IMR-90 (cell line): Measurements from ENCODE around the gene RAB11FIP4. TPM values are rescaled to one million over a fixed set of nuclear protein-coding genes. Genes with fewer than 3 reads are reported as not detected.
A peak's percentile ranks its signal among the peaks of the same experiment; 100 is the strongest.

Experiments
- ATAC-seq: fragments of 200-7000 bp; cut with Tn5 transposase; 2 replicates; pipeline ENCODE4 v1.9.1; 2020; ENCODE audit warnings: low read depth, mild to moderate bottlenecking, moderate library complexity
- BruUV-seq: library from RNA; stranded (reverse); fragments of 400-500 nt; replicated peaks from 2 replicates; lab custom pipeline; 2021; lab: Mats Ljungman, UMichigan
- CTCF ChIA-PET: fragments of 300-600 bp; formaldehyde crosslinking; extraction: SDS; loops from one replicate; lab custom pipeline; 2021; ENCODE audit warnings: antibody characterized with exemption; lab: Yijun Ruan, JAX
- POLR2A ChIA-PET: fragments of 300-600 bp; sonication (Branson Sonifier 250); formaldehyde crosslinking; loops from one replicate; lab custom pipeline; 2022; ENCODE audit warnings: antibody characterized with exemption; ENCODE audit not compliant: unreplicated experiment; lab: Charles Lee
- DNase-seq: peaks from one replicate; pipeline ENCODE4 v3.0.0; 2013
- H2AFZ ChIP-seq: replicated peaks from 2 replicates; pipeline ENCODE3; 2013; ENCODE audit warnings: low read length, mild to moderate bottlenecking; ENCODE audit not compliant: poor library complexity
- H2AK5ac ChIP-seq: 2 replicates; pipeline ENCODE4 v1.6.1; 2013; ENCODE audit warnings: low read depth, low read length, inconsistent platforms
- H2AK9ac ChIP-seq: replicated peaks from 2 replicates; pipeline ENCODE3; 2013; ENCODE audit warnings: mild to moderate bottlenecking, low read depth, low read length, moderate library complexity; ENCODE audit not compliant: poor library complexity
- H2BK120ac ChIP-seq: 2 replicates; pipeline ENCODE4 v1.6.1; 2013; ENCODE audit warnings: low read depth, low read length, inconsistent platforms
- H2BK15ac ChIP-seq: 3 replicates; pipeline ENCODE4 v1.6.1; 2013; ENCODE audit warnings: low read depth, low read length, inconsistent platforms
- H2BK20ac ChIP-seq: 2 replicates; pipeline ENCODE4 v1.6.1; 2013; ENCODE audit warnings: low read depth, mild to moderate bottlenecking, inconsistent platforms, low read length, moderate library complexity
- H2BK5ac ChIP-seq: 2 replicates; pipeline ENCODE4 v1.6.1; 2013; ENCODE audit warnings: mild to moderate bottlenecking, low read depth, low read length, inconsistent platforms; ENCODE audit not compliant: poor library complexity, severe bottlenecking
- H3K14ac ChIP-seq: replicated peaks from 2 replicates; pipeline ENCODE4 v1.6.1; 2013; ENCODE audit warnings: low read depth, low read length, inconsistent platforms
- H3K18ac ChIP-seq: 2 replicates; pipeline ENCODE4 v1.6.1; 2013; ENCODE audit warnings: low read depth, low read length, control low read depth
- H3K23ac ChIP-seq: 2 replicates; pipeline ENCODE4 v1.6.1; 2013; ENCODE audit warnings: low read depth, low read length, inconsistent platforms
- H3K27ac ChIP-seq: 2 replicates; pipeline ENCODE4 v1.5.1; 2013; ENCODE audit warnings: mild to moderate bottlenecking, control low read depth, low read length; ENCODE audit not compliant: insufficient read depth
- H3K27me3 ChIP-seq: 2 replicates; pipeline ENCODE4 v1.6.1; 2013; ENCODE audit warnings: low read length; ENCODE audit not compliant: control insufficient read depth, insufficient read depth
- H3K36me3 ChIP-seq: 2 replicates; pipeline ENCODE4 v1.6.1; 2013; ENCODE audit warnings: low read length, mixed read lengths; ENCODE audit not compliant: control insufficient read depth, insufficient read depth
- H3K4ac ChIP-seq: 2 replicates; pipeline ENCODE4 v1.6.1; 2013; ENCODE audit warnings: low read depth, low read length, inconsistent platforms
- H3K4me1 ChIP-seq: 2 replicates; pipeline ENCODE4 v1.6.1; 2013; ENCODE audit warnings: low read length, mixed read lengths; ENCODE audit not compliant: control insufficient read depth, insufficient read depth
- H3K4me2 ChIP-seq: 2 replicates; pipeline ENCODE4 v1.6.1; 2013; ENCODE audit warnings: low read depth, mild to moderate bottlenecking, control low read depth, low read length, moderate library complexity
- H3K4me3 ChIP-seq: 2 replicates; pipeline ENCODE4 v1.5.1; 2013; ENCODE audit warnings: low read depth, mild to moderate bottlenecking, control low read depth, low read length, moderate library complexity; ENCODE audit not compliant: insufficient read depth
- H3K56ac ChIP-seq: 2 replicates; pipeline ENCODE4 v1.6.1; 2013; ENCODE audit warnings: low read length, inconsistent platforms; ENCODE audit not compliant: insufficient read depth; ENCODE audit errors: extremely low read depth
- H3K79me1 ChIP-seq, 2 experiments: 2 replicates each; pipeline ENCODE4 v1.6.1; 2013; ENCODE audit warnings: low read length in 2 of 2, inconsistent platforms in 1 of 2, low read depth in 1 of 2
- H3K9ac ChIP-seq: 2 replicates; pipeline ENCODE4 v1.6.1; 2013; ENCODE audit warnings: low read depth, low read length, control low read depth
- H3K9me1 ChIP-seq: 2 replicates; pipeline ENCODE4 v1.6.1; 2013; ENCODE audit warnings: low read length, inconsistent platforms; ENCODE audit not compliant: insufficient read depth
- H3K9me3 ChIP-seq: 2 replicates; pipeline ENCODE4 v1.6.1; 2013; ENCODE audit warnings: low read length; ENCODE audit not compliant: control insufficient read depth, insufficient read depth
- H4K20me1 ChIP-seq: 2 replicates; pipeline ENCODE4 v1.6.1; 2013; ENCODE audit warnings: low read length, inconsistent platforms; ENCODE audit not compliant: insufficient read depth
- H4K5ac ChIP-seq: 2 replicates; pipeline ENCODE4 v1.6.1; 2013; ENCODE audit warnings: mild to moderate bottlenecking, low read depth, low read length, control low read depth
- H4K8ac ChIP-seq, 2 experiments: 2 replicates each; pipeline ENCODE4 v1.6.1; 2013; ENCODE audit warnings: low read depth in 2 of 2, low read length in 2 of 2, control low read depth in 1 of 2, inconsistent platforms in 1 of 2
- H4K91ac ChIP-seq: 2 replicates; pipeline ENCODE4 v1.6.1; 2013; ENCODE audit warnings: low read depth, low read length, inconsistent platforms; ENCODE audit not compliant: insufficient read depth
- BHLHE40 ChIP-seq: fragments of 150-350 bp; IDR thresholded peaks from 2 replicates; pipeline ENCODE4 v1.6.1; 2016; ENCODE audit warnings: mild to moderate bottlenecking, low read depth, low read length
- CEBPB ChIP-seq: IDR thresholded peaks from 2 replicates; pipeline ENCODE4 v1.6.1; 2012; ENCODE audit warnings: low read depth, low read length, improper control_type of control experiment
- CHD1 ChIP-seq: IDR thresholded peaks from 2 replicates; pipeline ENCODE4 v1.6.1; 2012; ENCODE audit warnings: low read depth, low read length, improper control_type of control experiment
- FOS ChIP-seq: fragments of 150-350 bp; IDR thresholded peaks from 2 replicates; pipeline ENCODE4 v1.6.1; 2016; ENCODE audit warnings: low read depth, low read length
- MAFK ChIP-seq: IDR thresholded peaks from 2 replicates; pipeline ENCODE4 v1.6.1; 2012; ENCODE audit warnings: low read depth, low read length, improper control_type of control experiment
- MAZ ChIP-seq: IDR thresholded peaks from 2 replicates; pipeline ENCODE4 v1.6.1; 2012; ENCODE audit warnings: low read depth, mild to moderate bottlenecking, low read length, improper control_type of control experiment, moderate library complexity, borderline replicate concordance
- MXI1 ChIP-seq: IDR thresholded peaks from 2 replicates; pipeline ENCODE4 v1.6.1; 2012; ENCODE audit warnings: low read depth, mild to moderate bottlenecking, low read length, moderate library complexity, borderline replicate concordance
- NFE2L2 ChIP-seq: fragments of 150-350 bp; IDR thresholded peaks from 2 replicates; pipeline ENCODE4 v1.6.1; 2016; ENCODE audit warnings: low read depth, mild to moderate bottlenecking, low read length
- POLR2A ChIP-seq: IDR thresholded peaks from 2 replicates; pipeline ENCODE4 v1.6.1; 2012; ENCODE audit warnings: mild to moderate bottlenecking, low read depth, low read length
- RAD21 ChIP-seq: IDR thresholded peaks from 2 replicates; pipeline ENCODE4 v1.6.1; 2012; ENCODE audit warnings: low read length, improper control_type of control experiment
- RCOR1 ChIP-seq: IDR thresholded peaks from 2 replicates; pipeline ENCODE4 v1.6.1; 2012; ENCODE audit warnings: mild to moderate bottlenecking, low read length, improper control_type of control experiment; ENCODE audit not compliant: insufficient replicate concordance
- RFX5 ChIP-seq: IDR thresholded peaks from 2 replicates; pipeline ENCODE4 v1.8.0; 2012; ENCODE audit warnings: low read depth, mild to moderate bottlenecking, low read length, moderate library complexity
- SMC3 ChIP-seq: fragments of 150-350 bp; IDR thresholded peaks from 2 replicates; pipeline ENCODE4 v1.6.1; 2016; ENCODE audit warnings: low read depth, mild to moderate bottlenecking, antibody characterized with exemption, low read length, moderate library complexity
- WGBS, 2 experiments: methylation state at CpG; one replicate each; pipeline versions ENCODE4 v1.1.5 to v1.1.7; 2013; ENCODE audit warnings: missing lambda C conversion rate in 2 of 2; ENCODE audit not compliant: insufficient read length in 1 of 2; ENCODE audit errors: extremely low coverage in 2 of 2; 5-methylcytosine and 5-hydroxymethylcytosine counted together
- dilution Hi-C: fragments of 300-500 bp; cut with HindIII; formaldehyde crosslinking; loops from one replicate; pipeline ENCODE4 v1.14.3; 2018; ENCODE audit warnings: low sequenced_read_pairs; ENCODE audit not compliant: unreplicated experiment
- in situ Hi-C: fragments of 300-500 bp; cut with MboI; formaldehyde crosslinking; loops from 3 replicates; pipeline ENCODE4 v1.14.3; 2019; ENCODE audit warnings: low sequenced_read_pairs, inconsistent platforms, mixed read lengths
- intact Hi-C: fragments of 100-400 bp; cut with micrococcal nuclease; formaldehyde crosslinking; loops from 2 replicates; pipeline ENCODE4 v1.10.0; 2022
- polyA plus RNA-seq, 3 experiments: library from polyadenylated mRNA; depleted of rRNA; stranded (reverse); fragments of >200 nt; gene quantifications; 2 replicates each; pipeline ENCODE4 v1.2.3, GENCODE V29; 2012; ENCODE audit warnings: low replicate concordance in 1 of 3
- total RNA-seq: library from RNA; depleted of rRNA; stranded (reverse); fragments of >200 nt; gene quantifications from 2 replicates; pipeline ENCODE4 v1.2.3, GENCODE V29; 2012
- TF ChIP-seq, protein P1 (sequence below): conservative IDR thresholded peaks from 2 replicates; pipeline ENCODE4 v1.5.1; 2012; ENCODE audit warnings: mild to moderate bottlenecking, low read depth, low read length, improper control_type of control experiment
- TF ChIP-seq, protein P2 (sequence below): fragments of 150-350 bp; IDR thresholded peaks from 2 replicates; pipeline ENCODE4 v1.6.1; 2017; ENCODE audit warnings: mild to moderate bottlenecking, antibody characterized with exemption, low read length, low read depth
- TF ChIP-seq, protein P3 (sequence below): fragments of 150-350 bp; IDR thresholded peaks from 2 replicates; pipeline ENCODE4 v1.6.1; 2016; ENCODE audit warnings: low read depth, mild to moderate bottlenecking, low read length, moderate library complexity, borderline replicate concordance

RAB11FIP4 gene
- total and polyA plus RNA-seq, 2 of the 4 experiments (the other 2 are of a cell fraction) = 0.68 to 1.1 TPM

DNA sequence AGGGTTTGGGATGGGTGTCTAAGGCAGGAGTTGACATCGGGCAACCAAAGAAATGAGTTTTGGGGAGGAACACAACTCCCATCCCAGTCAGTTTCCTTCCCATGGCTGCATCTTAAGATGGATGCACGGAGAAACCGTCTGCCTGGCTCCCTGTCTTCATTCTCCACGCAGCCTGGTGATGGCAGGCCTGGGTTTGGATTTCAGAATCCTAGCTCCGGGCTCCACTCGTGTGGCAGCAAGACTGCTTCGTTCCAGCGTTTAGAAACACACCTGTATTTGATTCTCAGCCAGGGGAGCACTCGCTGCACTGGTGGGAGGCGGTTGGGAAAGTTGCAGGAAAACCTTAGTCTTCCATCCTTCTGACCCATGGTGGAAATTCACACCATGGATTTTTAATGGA is 141.1 kb downstream of the RAB11FIP4 start:
- CTCF ChIA-PET = interaction anchor here (4.1 kb wide), 1 partner anchor 309 kb away, joined by 21 read pairs; no protein-coding TSS in a partner anchor

More for the DNA sequence above, 141.1 kb downstream of the RAB11FIP4 start:
- Histone ChIP-seq H3K14ac (no peak overlapping the region), H2AFZ (peak overlapping the region; percentile 34), H4K5ac (no peak overlapping the region), H3K27me3 (no peaks in the 10 kb centered on the region), H2BK20ac (no peak overlapping the region), H3K4me3 (no peak overlapping the region), H4K8ac (no peak overlapping the region), H3K56ac (no peak overlapping the region), H3K36me3 (no peaks in the 10 kb centered on the region), H3K18ac (no peak overlapping the region), H2BK120ac (no peak overlapping the region), H3K9ac (no peak overlapping the region), H3K79me1 (no peaks in the 10 kb centered on the region), H3K4me1 (peaks cover 8% of the 10 kb centered on the region), H2AK5ac (no peak overlapping the region), H3K27ac (no peak overlapping the region), H4K91ac (no peak overlapping the region), H2AK9ac (no peak overlapping the region), H3K4ac (no peak overlapping the region), H3K4me2 (no peak overlapping the region), H3K9me3 (no peaks in the 10 kb centered on the region), H3K9me1 (peaks cover 4% of the 10 kb centered on the region; the same call in 1 of the 2 replicates), H4K20me1 (no peaks in the 10 kb centered on the region), H2BK15ac (no peak overlapping the region), H3K23ac (no peak overlapping the region), H2BK5ac (no peak overlapping the region)
- dilution Hi-C loops (no loop called here), intact Hi-C loops (no loop called here), in situ Hi-C loops (no loop called here)
- ATAC-seq = no peak
- WGBS, 2 experiments = 80% methylated on average over 3 of the region's 10 CpGs; no CpG with 5 or more reads in 1 of the 2 experiments
- no TSS peak for BruUV-seq
- TF ChIP-seq, protein P1, sequence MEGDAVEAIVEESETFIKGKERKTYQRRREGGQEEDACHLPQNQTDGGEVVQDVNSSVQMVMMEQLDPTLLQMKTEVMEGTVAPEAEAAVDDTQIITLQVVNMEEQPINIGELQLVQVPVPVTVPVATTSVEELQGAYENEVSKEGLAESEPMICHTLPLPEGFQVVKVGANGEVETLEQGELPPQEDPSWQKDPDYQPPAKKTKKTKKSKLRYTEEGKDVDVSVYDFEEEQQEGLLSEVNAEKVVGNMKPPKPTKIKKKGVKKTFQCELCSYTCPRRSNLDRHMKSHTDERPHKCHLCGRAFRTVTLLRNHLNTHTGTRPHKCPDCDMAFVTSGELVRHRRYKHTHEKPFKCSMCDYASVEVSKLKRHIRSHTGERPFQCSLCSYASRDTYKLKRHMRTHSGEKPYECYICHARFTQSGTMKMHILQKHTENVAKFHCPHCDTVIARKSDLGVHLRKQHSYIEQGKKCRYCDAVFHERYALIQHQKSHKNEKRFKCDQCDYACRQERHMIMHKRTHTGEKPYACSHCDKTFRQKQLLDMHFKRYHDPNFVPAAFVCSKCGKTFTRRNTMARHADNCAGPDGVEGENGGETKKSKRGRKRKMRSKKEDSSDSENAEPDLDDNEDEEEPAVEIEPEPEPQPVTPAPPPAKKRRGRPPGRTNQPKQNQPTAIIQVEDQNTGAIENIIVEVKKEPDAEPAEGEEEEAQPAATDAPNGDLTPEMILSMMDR = no peak
- TF ChIP-seq NFE2L2 (no peak), FOS (no peak), CHD1 (no peak), RFX5 (no peak), CEBPB (no peak), MAFK (no peak), RCOR1 (no peak), MAZ (no peak), BHLHE40 (no peak), SMC3 (no peak), RAD21 (no peak), MXI1 (no peak), POLR2A (no peak)
- TF ChIP-seq, protein P2, sequence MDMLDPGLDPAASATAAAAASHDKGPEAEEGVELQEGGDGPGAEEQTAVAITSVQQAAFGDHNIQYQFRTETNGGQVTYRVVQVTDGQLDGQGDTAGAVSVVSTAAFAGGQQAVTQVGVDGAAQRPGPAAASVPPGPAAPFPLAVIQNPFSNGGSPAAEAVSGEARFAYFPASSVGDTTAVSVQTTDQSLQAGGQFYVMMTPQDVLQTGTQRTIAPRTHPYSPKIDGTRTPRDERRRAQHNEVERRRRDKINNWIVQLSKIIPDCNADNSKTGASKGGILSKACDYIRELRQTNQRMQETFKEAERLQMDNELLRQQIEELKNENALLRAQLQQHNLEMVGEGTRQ = no peak
- TF ChIP-seq, protein P3, sequence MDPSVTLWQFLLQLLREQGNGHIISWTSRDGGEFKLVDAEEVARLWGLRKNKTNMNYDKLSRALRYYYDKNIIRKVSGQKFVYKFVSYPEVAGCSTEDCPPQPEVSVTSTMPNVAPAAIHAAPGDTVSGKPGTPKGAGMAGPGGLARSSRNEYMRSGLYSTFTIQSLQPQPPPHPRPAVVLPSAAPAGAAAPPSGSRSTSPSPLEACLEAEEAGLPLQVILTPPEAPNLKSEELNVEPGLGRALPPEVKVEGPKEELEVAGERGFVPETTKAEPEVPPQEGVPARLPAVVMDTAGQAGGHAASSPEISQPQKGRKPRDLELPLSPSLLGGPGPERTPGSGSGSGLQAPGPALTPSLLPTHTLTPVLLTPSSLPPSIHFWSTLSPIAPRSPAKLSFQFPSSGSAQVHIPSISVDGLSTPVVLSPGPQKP = no peak
- DNase-seq = no peak
- POLR2A ChIA-PET = no interaction called here
